Upper lobe of right lung (tissue), 1 donor: ENCODE measurements around the gene CDX1. TPM values are rescaled to one million over a fixed set of nuclear protein-coding genes. Genes with fewer than 3 reads are reported as not detected.

Experiments
- ATAC-seq: fragments of 200-7000 bp; cut with Tn5 transposase; one replicate; pipeline ENCODE4 v1.9.1; 2020; ENCODE audit warnings: mild to moderate bottlenecking, moderate library complexity
- DNase-seq: peaks from one replicate; pipeline ENCODE4 v3.0.0-alpha.2; 2020
- H3K27ac ChIP-seq: fragments of 200-600 bp; one replicate; pipeline ENCODE4 v1.8.0; 2022
- H3K27me3 ChIP-seq: fragments of 200-600 bp; one replicate; pipeline ENCODE4 v1.8.0; 2022; ENCODE audit warnings: mild to moderate bottlenecking
- H3K36me3 ChIP-seq: fragments of 200-600 bp; one replicate; pipeline ENCODE4 v1.8.0; 2022
- H3K4me1 ChIP-seq: fragments of 200-600 bp; one replicate; pipeline ENCODE4 v1.8.0; 2022
- H3K4me3 ChIP-seq: fragments of 200-600 bp; one replicate; pipeline ENCODE4 v1.8.0; 2022; ENCODE audit warnings: mild to moderate bottlenecking
- H3K9me3 ChIP-seq: fragments of 200-600 bp; one replicate; pipeline ENCODE4 v1.8.0; 2022
- CTCF ChIP-seq: fragments of 200-600 bp; IDR thresholded peaks from one replicate; pipeline ENCODE4 v1.8.0; 2022; ENCODE audit warnings: antibody characterized with exemption
- intact Hi-C: fragments of 100-400 bp; cut with DNase I; formaldehyde crosslinking; loops from one replicate; pipeline ENCODE4 v1.11.0; 2022
- total RNA-seq: library from RNA; stranded (reverse); fragmentation: NEBNext Ultra II Directional; extraction: Animal tissue kit (Norgen Biotek cat#: 25700); gene quantifications from one replicate; pipeline ENCODE4 v1.2.1, GENCODE V29; 2021
- donor health status: DM: no; HTN: yes; CAD: no; lungs with severe emphysema.

Gene CDX1
- total RNA-seq, 1 donor from 2014 or later: not detected

- Histone ChIP-seq H3K27ac (no peak overlapping the region), H3K4me1 (no peaks in the 10 kb centered on the region), H3K9me3 (no peaks in the 10 kb centered on the region), H3K27me3 (peaks cover 22% of the 10 kb centered on the region), H3K36me3 (no peaks in the 10 kb centered on the region), H3K4me3 (no peak overlapping the region)
- TF ChIP-seq CTCF: no peak
- intact Hi-C loops: no loop called here
- ATAC-seq: no peak
- DNase-seq: no peak
Observed at GRCh38 chr5:150192462-150192861, 25.9 kb downstream of the CDX1 start.

GRCh38 chr5:150195736-150196485, 29.3 kb downstream of the CDX1 start:
- H3K36me3 ChIP-seq: no peaks in the 10 kb centered on the region
- no peak overlapping the region for H3K4me3 ChIP-seq
- no peaks in the 10 kb centered on the region for H3K4me1 ChIP-seq
- ATAC-seq (no peak), DNase-seq (no peak)
- H3K9me3 ChIP-seq: no peaks in the 10 kb centered on the region
- no peaks in the 10 kb centered on the region for H3K27me3 ChIP-seq
- no peak overlapping the region for H3K27ac ChIP-seq
- intact Hi-C loops: no loop called here
- TF ChIP-seq CTCF: no peak

GRCh38 chr5:150196514-150196913, 29.9 kb downstream of the CDX1 start:
- intact Hi-C loops: no loop called here
- DNase-seq (no peak), ATAC-seq (no peak)
- TF ChIP-seq CTCF: no peak
- Histone ChIP-seq H3K9me3 (no peaks in the 10 kb centered on the region), H3K4me3 (no peak overlapping the region), H3K4me1 (no peaks in the 10 kb centered on the region), H3K27me3 (no peaks in the 10 kb centered on the region), H3K27ac (no peak overlapping the region), H3K36me3 (no peaks in the 10 kb centered on the region)

GRCh38 chr5:150196986-150197385, 30.4 kb downstream of the CDX1 start:
- Histone ChIP-seq H3K27ac (no peak overlapping the region), H3K36me3 (no peaks in the 10 kb centered on the region), H3K4me1 (no peaks in the 10 kb centered on the region), H3K27me3 (no peaks in the 10 kb centered on the region), H3K9me3 (no peaks in the 10 kb centered on the region), H3K4me3 (no peak overlapping the region)
- no peak for ATAC-seq
- intact Hi-C loops: no loop called here
- no peak for DNase-seq
- no peak for TF ChIP-seq CTCF

- Histone ChIP-seq H3K4me1 (no peaks in the 10 kb centered on the region), H3K9me3 (no peaks in the 10 kb centered on the region), H3K36me3 (no peaks in the 10 kb centered on the region), H3K4me3 (no peak overlapping the region), H3K27me3 (no peaks in the 10 kb centered on the region), H3K27ac (no peak overlapping the region)
- no peak for DNase-seq
- intact Hi-C loops: no loop called here
- no peak for ATAC-seq
- no peak for TF ChIP-seq CTCF
Observed at GRCh38 chr5:150197476-150197875, 30.9 kb downstream of the CDX1 start.

- no peak for ATAC-seq
- H3K36me3 ChIP-seq: no peaks in the 10 kb centered on the region
- H3K27me3 ChIP-seq: no peaks in the 10 kb centered on the region
- H3K9me3 ChIP-seq: no peaks in the 10 kb centered on the region
- H3K27ac ChIP-seq: no peak overlapping the region
- no peak for TF ChIP-seq CTCF
- no peaks in the 10 kb centered on the region for H3K4me1 ChIP-seq
- intact Hi-C loops: no loop called here
- no peak for DNase-seq
- H3K4me3 ChIP-seq: no peak overlapping the region
Observed at GRCh38 chr5:150202501-150202900, 35.9 kb downstream of the CDX1 start.
